ENCODE measurements around the gene MOB2.

The MOB2 gene

DNA sequence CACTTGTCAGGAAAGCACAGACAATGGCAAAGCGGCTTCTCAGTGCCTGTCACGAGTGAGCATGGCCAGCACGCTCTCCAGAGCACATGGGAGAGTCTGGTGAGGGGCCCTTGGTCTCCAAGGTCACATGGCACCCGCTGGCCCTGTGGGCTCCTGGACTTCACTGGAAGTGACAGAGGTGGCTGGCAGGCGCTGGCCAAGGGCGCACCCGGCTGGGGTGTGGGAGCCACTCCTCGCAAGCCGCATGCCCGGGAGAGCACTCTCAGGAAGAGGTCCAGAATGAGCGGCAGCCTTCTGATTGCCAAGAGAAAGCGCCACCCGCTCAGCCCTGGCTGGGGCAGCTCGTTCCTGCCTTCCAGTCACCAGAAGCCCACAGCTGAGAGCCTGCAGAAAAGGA is 17.1 kb upstream of the MOB2 start:
- H3K4me3 ChIP-seq (ENCODE audit: low read depth, low read length): no peak overlapping the region
- no peak for DNase-seq (ENCODE audit: low read depth)
- TF ChIP-seq, protein P1, sequence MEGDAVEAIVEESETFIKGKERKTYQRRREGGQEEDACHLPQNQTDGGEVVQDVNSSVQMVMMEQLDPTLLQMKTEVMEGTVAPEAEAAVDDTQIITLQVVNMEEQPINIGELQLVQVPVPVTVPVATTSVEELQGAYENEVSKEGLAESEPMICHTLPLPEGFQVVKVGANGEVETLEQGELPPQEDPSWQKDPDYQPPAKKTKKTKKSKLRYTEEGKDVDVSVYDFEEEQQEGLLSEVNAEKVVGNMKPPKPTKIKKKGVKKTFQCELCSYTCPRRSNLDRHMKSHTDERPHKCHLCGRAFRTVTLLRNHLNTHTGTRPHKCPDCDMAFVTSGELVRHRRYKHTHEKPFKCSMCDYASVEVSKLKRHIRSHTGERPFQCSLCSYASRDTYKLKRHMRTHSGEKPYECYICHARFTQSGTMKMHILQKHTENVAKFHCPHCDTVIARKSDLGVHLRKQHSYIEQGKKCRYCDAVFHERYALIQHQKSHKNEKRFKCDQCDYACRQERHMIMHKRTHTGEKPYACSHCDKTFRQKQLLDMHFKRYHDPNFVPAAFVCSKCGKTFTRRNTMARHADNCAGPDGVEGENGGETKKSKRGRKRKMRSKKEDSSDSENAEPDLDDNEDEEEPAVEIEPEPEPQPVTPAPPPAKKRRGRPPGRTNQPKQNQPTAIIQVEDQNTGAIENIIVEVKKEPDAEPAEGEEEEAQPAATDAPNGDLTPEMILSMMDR (conservative IDR thresholded peaks at IDR 0.05; ENCODE audit: low read depth, low read length): no peak

- no peak overlapping the region for H3K4me3 ChIP-seq (ENCODE audit: low read depth, low read length)
- no peak for DNase-seq (ENCODE audit: low read depth)
Measured at GRCh38 chr11:1502954-1503707, 16.6 kb upstream of the MOB2 start.

DNA sequence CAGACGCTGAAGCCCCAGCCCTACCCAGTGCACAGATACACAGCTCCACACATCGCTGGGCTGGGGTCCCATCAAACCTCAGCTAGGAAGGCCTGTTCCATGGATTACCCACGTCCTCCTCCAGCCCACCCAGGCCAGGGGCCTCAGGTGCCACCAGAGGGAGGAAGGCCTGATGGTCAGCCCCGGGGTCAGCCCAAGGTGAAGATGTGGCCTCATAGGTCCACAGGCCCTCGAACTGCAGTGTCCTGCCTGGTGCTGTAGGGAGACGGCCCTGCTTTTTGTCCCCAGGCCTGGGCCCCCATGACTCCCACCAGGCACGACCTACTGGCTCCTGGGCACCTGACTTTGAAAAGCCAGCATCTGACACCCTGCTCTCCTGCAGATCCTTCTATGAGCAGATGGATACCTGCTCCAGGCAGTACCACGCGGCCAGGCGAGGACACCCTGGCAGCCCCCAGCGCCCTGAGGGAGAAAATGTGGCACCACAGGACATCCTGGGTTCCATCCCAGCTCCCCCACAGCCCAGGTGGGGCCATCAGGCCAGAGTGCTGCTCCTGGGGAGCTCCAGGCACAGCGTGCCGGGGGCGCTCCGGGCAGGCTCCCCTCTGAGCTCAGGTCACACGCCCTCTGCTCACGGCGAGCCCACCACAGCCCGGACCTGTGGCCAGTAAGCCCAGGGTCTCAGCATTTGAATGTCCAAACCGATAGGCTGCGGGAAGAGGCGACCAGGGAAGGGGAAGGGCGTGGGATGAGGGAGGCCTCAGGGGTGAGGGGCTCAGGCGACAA is 15.8 kb upstream of the MOB2 start:
- H3K4me3 ChIP-seq (ENCODE audit: low read depth, low read length): no peak overlapping the region
- TF ChIP-seq, protein P1 (conservative IDR thresholded peaks at IDR 0.05; ENCODE audit: low read depth, low read length): no peak

More at GRCh38 chr11:1502954-1503707, 16.6 kb upstream of the MOB2 start:
- TF ChIP-seq, protein P1 (conservative IDR thresholded peaks at IDR 0.05; ENCODE audit: low read depth, low read length): no peak

DNA sequence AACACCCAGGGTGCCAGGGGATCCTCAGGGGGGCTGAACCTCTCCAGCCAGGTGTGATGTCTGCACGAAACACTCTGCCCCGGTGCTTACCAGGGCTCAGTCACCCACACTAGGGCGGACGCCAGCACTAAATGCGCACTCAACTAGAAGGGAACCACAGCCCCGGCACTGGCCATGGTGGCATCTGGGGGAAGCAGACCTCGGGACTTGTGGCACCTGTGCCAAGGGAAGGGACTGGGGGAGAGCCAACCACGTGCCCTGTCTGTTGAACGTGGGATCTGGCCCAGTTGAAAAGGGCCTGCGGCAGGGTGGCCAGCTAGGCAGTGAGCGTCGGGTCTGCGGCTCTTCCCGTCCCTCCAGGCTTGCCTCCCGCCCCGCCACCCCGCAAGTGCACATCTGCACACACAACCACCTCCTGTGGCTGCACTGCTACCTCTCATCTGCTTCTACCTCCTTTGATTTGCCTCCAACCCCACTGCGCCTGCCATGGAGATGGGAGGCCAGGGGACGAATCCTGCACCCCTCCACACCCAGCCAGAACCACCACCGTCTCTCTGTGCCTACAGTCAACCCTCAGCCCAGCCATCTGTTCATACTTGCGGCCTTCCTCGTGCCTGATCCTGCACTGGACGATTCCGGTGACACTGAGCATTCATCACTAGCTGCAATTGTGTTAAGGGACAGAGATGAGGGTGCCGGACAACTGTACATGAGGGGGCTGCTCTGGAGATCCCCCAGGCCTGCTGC is 15.0 kb upstream of the MOB2 start:
- DNase-seq (ENCODE audit: low read depth): no peak
- TF ChIP-seq, protein P1 (conservative IDR thresholded peaks at IDR 0.05; ENCODE audit: low read depth, low read length): no peak
- no peak overlapping the region for H3K4me3 ChIP-seq (ENCODE audit: low read depth, low read length)

More for the DNA sequence above, 15.8 kb upstream of the MOB2 start:
- no peak for DNase-seq (ENCODE audit: low read depth)

GRCh38 chr11:1500466-1501420 is 14.2 kb upstream of the MOB2 start:
- TF ChIP-seq, protein P1 (conservative IDR thresholded peaks at IDR 0.05; ENCODE audit: low read depth, low read length): no peak
- DNase-seq (ENCODE audit: low read depth): no peak
- H3K4me3 ChIP-seq (ENCODE audit: low read depth, low read length): no peak overlapping the region

GRCh38 chr11:1499899-1500298 is 13.3 kb upstream of the MOB2 start:
- TF ChIP-seq, protein P1 (conservative IDR thresholded peaks at IDR 0.05; ENCODE audit: low read depth, low read length): no peak
- no peak overlapping the region for H3K4me3 ChIP-seq (ENCODE audit: low read depth, low read length)
- no peak for DNase-seq (ENCODE audit: low read depth)
